Body of pancreas (tissue), 4 donors: Measurements from ENCODE around the gene ADORA1. TPM values are rescaled to one million over a fixed set of nuclear protein-coding genes. Genes with fewer than 3 reads are reported as not detected.

Experiments used
- ATAC-seq: fragments of 150-250 bp; one replicate; pipeline ENCODE4 v1.9.1; 2016
- DNase-seq, 4 donors: peaks; one replicate each; pipeline ENCODE4 v3.0.0-alpha.2; 2019
- H3K27ac ChIP-seq, 4 donors: fragments of 200-600 bp; sonication (generic); 1 replicate in 3 of 4; 2 replicates in 1 of 4; pipeline versions ENCODE4 v1.5.1 to v1.6.1; 2016 to 2019; ENCODE audit warnings: mild to moderate bottlenecking in 1 of 4, mixed read lengths in 1 of 4, moderate library complexity in 1 of 4
- H3K27me3 ChIP-seq, 2 donors: fragments of 200-600 bp; sonication (generic); one replicate each; pipeline ENCODE4 v1.6.0; 2016; ENCODE audit warnings: mild to moderate bottlenecking in 1 of 2
- H3K36me3 ChIP-seq, 2 donors: fragments of 200-600 bp; sonication (generic); replicated peaks in 1 of 2; 2 replicates each; pipeline ENCODE4 v1.5.1; 2016; ENCODE audit warnings: low read depth in 2 of 2; ENCODE audit not compliant: insufficient read depth in 1 of 2
- H3K4me1 ChIP-seq: fragments of 200-600 bp; sonication (generic); one replicate; pipeline ENCODE4 v1.6.0; 2016
- H3K4me3 ChIP-seq, 2 donors: fragments of 200-600 bp; sonication (generic); 1 replicate in 1 of 2; 2 replicates in 1 of 2; pipeline ENCODE4 v1.5.1; 2016 to 2019
- H3K9me3 ChIP-seq, 3 donors: fragments of 200-600 bp; sonication (generic); 1 replicate in 2 of 3; 2 replicates in 1 of 3; pipeline ENCODE4 v1.5.1; 2016
- POLR2A ChIP-seq, 3 donors: fragments of 450-650 bp; IDR thresholded peaks; one replicate each; pipeline ENCODE4 v1.6.1; 2016; ENCODE audit warnings: antibody characterized with exemption in 3 of 3, mild to moderate bottlenecking in 2 of 3
- WGBS, 2 donors: methylation state at CpG; one replicate each; pipeline ENCODE4 v1.1.5; 2017; 5-methylcytosine and 5-hydroxymethylcytosine counted together
- intact Hi-C: fragments of 100-400 bp; cut with DNase I; formaldehyde crosslinking; loops from one replicate; pipeline ENCODE4 v1.15.1; 2023
- total RNA-seq, 2 donors: library from RNA; depleted of rRNA; stranded (reverse); fragments of >200 nt; gene quantifications; one replicate each; pipeline ENCODE4 v1.1.0, GENCODE V29; 2016
- TF ChIP-seq, protein P1 (sequence below), 7 experiments: fragments of 450-650 bp in 4 of 7; fragments of 200-600 bp in 3 of 7; sonication (generic) in 3 of 7; IDR thresholded peaks; one replicate each; pipeline ENCODE4 v1.5.1; 2016 to 2019; ENCODE audit warnings: antibody characterized with exemption in 7 of 7

The ADORA1 gene
- total RNA-seq, 2 donors from 2014 or later = 16.1 to 21.1 TPM

GRCh38 chr1:203211812-203212211 is 84.3 kb downstream of the ADORA1 start:
- WGBS, 2 donors = 84 to 93% methylated on average over 3 of the region's 3 CpGs

GRCh38 chr1:203213126-203213525 is 85.6 kb downstream of the ADORA1 start:
- Histone ChIP-seq H3K9me3 (no peaks in the 10 kb centered on the region), H3K36me3 (no peaks in the 10 kb centered on the region), H3K4me3 (no peak overlapping the region), H3K4me1 (peaks cover 5% of the 10 kb centered on the region), H3K27me3 (no peaks in the 10 kb centered on the region), H3K27ac (no peak overlapping the region)
- intact Hi-C loops = loop anchor here (10.0 kb wide), 1 partner anchor 168 kb away; no protein-coding TSS in a partner anchor
- no peak for ATAC-seq
- no peak for DNase-seq
- TF ChIP-seq, protein P1, sequence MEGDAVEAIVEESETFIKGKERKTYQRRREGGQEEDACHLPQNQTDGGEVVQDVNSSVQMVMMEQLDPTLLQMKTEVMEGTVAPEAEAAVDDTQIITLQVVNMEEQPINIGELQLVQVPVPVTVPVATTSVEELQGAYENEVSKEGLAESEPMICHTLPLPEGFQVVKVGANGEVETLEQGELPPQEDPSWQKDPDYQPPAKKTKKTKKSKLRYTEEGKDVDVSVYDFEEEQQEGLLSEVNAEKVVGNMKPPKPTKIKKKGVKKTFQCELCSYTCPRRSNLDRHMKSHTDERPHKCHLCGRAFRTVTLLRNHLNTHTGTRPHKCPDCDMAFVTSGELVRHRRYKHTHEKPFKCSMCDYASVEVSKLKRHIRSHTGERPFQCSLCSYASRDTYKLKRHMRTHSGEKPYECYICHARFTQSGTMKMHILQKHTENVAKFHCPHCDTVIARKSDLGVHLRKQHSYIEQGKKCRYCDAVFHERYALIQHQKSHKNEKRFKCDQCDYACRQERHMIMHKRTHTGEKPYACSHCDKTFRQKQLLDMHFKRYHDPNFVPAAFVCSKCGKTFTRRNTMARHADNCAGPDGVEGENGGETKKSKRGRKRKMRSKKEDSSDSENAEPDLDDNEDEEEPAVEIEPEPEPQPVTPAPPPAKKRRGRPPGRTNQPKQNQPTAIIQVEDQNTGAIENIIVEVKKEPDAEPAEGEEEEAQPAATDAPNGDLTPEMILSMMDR (IDR thresholded peaks at IDR 0.05) = no peak
- no peak for TF ChIP-seq POLR2A (IDR thresholded peaks at IDR 0.05)
- 61 to 76% methylated on average over 6 of the region's 6 CpGs for WGBS, 2 donors

More at GRCh38 chr1:203211812-203212211, 84.3 kb downstream of the ADORA1 start:
- peaks cover 5% of the 10 kb centered on the region for H3K4me1 ChIP-seq
- no peak for TF ChIP-seq POLR2A (IDR thresholded peaks at IDR 0.05)
- TF ChIP-seq, protein P1 (IDR thresholded peaks at IDR 0.05) = no peak
- no peaks in the 10 kb centered on the region for H3K27me3 ChIP-seq
- no peaks in the 10 kb centered on the region for H3K36me3 ChIP-seq
- intact Hi-C loops = loop anchor here (10.0 kb wide), 1 partner anchor 167 kb away; no protein-coding TSS in a partner anchor
- no peak for DNase-seq
- H3K9me3 ChIP-seq = no peaks in the 10 kb centered on the region
- no peak for ATAC-seq
- no peak overlapping the region for H3K27ac ChIP-seq
- no peak overlapping the region for H3K4me3 ChIP-seq

DNA sequence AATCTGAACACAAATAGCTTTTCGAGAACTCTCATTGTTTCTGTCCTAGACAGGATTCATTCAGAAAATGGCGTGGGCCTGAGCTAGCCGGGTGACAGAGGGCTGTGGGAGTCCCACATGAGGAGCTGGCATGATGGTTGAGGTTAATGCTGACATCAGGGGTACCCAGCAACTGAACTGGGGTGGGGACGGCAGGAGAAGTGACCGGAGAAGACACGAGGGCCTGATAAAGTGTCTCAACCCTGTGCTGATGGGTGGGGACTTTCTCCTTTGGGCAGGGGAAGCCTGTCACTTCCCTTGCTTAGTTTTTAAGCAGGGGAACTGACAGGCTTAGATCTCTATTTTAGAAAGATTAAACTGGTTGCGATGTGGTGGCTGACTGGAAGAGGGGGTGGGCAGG is 87.3 kb downstream of the ADORA1 start:
- intact Hi-C loops = loop anchor here (2.0 to 10.0 kb wide), 2 partner anchors 98 to 170 kb away; no protein-coding TSS in a partner anchor

DNA sequence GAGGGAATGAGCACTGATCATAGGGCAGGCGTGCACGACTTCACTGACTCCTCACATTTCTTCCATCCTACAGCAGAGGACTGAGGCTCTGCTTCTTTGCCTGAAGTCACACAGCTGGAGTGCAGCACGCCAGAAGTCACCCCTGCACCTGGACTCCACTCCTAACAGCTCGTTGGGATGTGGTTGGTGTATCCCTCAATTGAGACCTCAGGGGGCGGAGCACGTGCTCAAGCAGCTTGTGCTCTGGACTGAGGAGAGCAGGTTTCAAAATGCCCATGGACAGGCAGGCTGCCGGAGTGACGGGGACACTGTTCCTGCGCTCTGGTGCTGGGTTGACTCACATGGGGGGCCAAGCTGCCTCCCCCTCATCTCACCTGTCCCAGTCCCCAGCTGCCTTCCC is 88.0 kb downstream of the ADORA1 start:
- Histone ChIP-seq H3K4me1 (peaks cover 5% of the 10 kb centered on the region), H3K4me3 (no peak overlapping the region), H3K27ac (no peak overlapping the region), H3K9me3 (no peaks in the 10 kb centered on the region), H3K27me3 (no peaks in the 10 kb centered on the region), H3K36me3 (no peaks in the 10 kb centered on the region)
- intact Hi-C loops = loop anchor here (2.0 to 10.0 kb wide), 2 partner anchors 99 to 171 kb away; no protein-coding TSS in a partner anchor
- DNase-seq (no peak), ATAC-seq (no peak)
- TF ChIP-seq, protein P1 (IDR thresholded peaks at IDR 0.05) = no peak
- TF ChIP-seq POLR2A (IDR thresholded peaks at IDR 0.05) = no peak
- WGBS, 2 donors = 60 to 63% methylated on average over 9 of the region's 9 CpGs

More for the DNA sequence above, 87.3 kb downstream of the ADORA1 start:
- Histone ChIP-seq H3K27me3 (no peaks in the 10 kb centered on the region), H3K9me3 (no peaks in the 10 kb centered on the region), H3K4me1 (peaks cover 5% of the 10 kb centered on the region), H3K27ac (no peak overlapping the region), H3K4me3 (no peak overlapping the region), H3K36me3 (no peaks in the 10 kb centered on the region)
- ATAC-seq (no peak), DNase-seq (no peak)
- WGBS, 2 donors = 77 to 78% methylated on average over 7 of the region's 7 CpGs
- no peak for TF ChIP-seq POLR2A (IDR thresholded peaks at IDR 0.05)
- TF ChIP-seq, protein P1 (IDR thresholded peaks at IDR 0.05) = no peak
